Measurements from ENCODE around the gene RTBDN. TPM values are rescaled to one million over a fixed set of nuclear protein-coding genes. Genes with fewer than 3 reads are reported as not detected.

Gene RTBDN
- total RNA-seq, 1 experiment from 2014 or later: 25.1 TPM

GRCh38 chr19:12881172-12881808 lies 46.9 kb upstream of the RTBDN start, which contains the start of gene DNASE2:
DNASE2 (minus strand) TSS chr19:12881449; CDS start chr19:12881375, 74 bp downstream.
- Histone ChIP-seq H4K20me1 (ENCODE audit: insufficient read depth) (no peaks in the 10 kb centered on the region), H3K79me2 (ENCODE audit: insufficient read depth, low read length) (no peaks in the 10 kb centered on the region), H3K27me3 (ENCODE audit: insufficient read depth, low read length) (no peaks in the 10 kb centered on the region), H3K9ac (ENCODE audit: low read length) (peak within 1 kb of the TSS; percentile 74), H3K4me2 (ENCODE audit: low read length) (peak within 1 kb of the TSS; percentile 98), H3K9me2 (ENCODE audit: insufficient read depth) (no peaks in the 10 kb centered on the region), H2AFZ (ENCODE audit: low read depth, low read length, poor library complexity, severe bottlenecking) (peak within 1 kb of the TSS; percentile 41), H3K4me1 (ENCODE audit: control insufficient read depth in 1 of 2, insufficient read depth in 2 of 2, low read length in 2 of 2) (peaks cover 6 to 15% of the 10 kb centered on the region in 2 experiments; a peak in 3 of 4 replicates), H3K27ac (ENCODE audit: low read depth, low read length) (peak within 1 kb of the TSS; percentile 68), H3K9me3 (ENCODE audit: control insufficient read depth in 1 of 2, insufficient read depth in 1 of 2, low read depth in 1 of 2, low read length in 2 of 2) (peaks cover 0 to 14% of the 10 kb centered on the region in 2 experiments; a peak in 2 of 4 replicates), H3K4me3 (replicated peaks in 1 of 2; ENCODE audit: low read depth in 1 of 2, low read length in 2 of 2) (peak within 1 kb of the TSS; percentile 77 to 94), H3K36me3 (ENCODE audit: control insufficient read depth in 1 of 2, insufficient read depth in 2 of 2, low read length in 2 of 2) (0 out of 4 replicates have a peak, but pooled peaks cover 0 to 4% of the 10 kb centered on the region in 2 experiments)
- ChIA-PET POLR2A (interaction anchor here (0.9 to 1.8 kb wide), 3 partner anchors 9 to 85 kb away, joined by 3 to 14 read pairs (median 3); partner anchors contain the start of gene GCDH), CTCF (interaction anchor here (1.3 to 1.8 kb wide), 3 partner anchors 115 to 124 kb away, joined by 3 to 6 read pairs (median 4); no protein-coding TSS in a partner anchor), RAD21 (ENCODE audit: low non-redundant PET in 1 of 2, low total read pairs in 2 of 2, uncharacterized antibody in 2 of 2, unreplicated experiment in 2 of 2) (no interaction called here)
- no TSS peak for BruUV-seq (replicated peaks)
- DNase-seq (ENCODE audit: low read depth, low spot score) (peak; percentile 86), ATAC-seq (peak; percentile 97)
- intact Hi-C loops (cut with micrococcal nuclease): no loop called here
- TF ChIP-seq POLR2AphosphoS5 (IDR thresholded peaks at IDR 0.05; ENCODE audit: low read depth, low read length): peak; percentile 98
- peak; percentile 40; the same call in 1 of the 2 replicates for TF ChIP-seq ZFX (IDR thresholded peaks at IDR 0.05)
- no peak for TF ChIP-seq CTCF (IDR thresholded peaks at IDR 0.05 in 2 of 3, conservative IDR thresholded peaks at IDR 0.05 in 1 of 3; ENCODE audit: borderline replicate concordance in 1 of 3, insufficient read depth in 1 of 3, low read depth in 2 of 3, low read length in 2 of 3)
- TF ChIP-seq MAX (IDR thresholded peaks at IDR 0.05): peak; percentile 82
- peak; percentile 27 for TF ChIP-seq TCF7L2 (IDR thresholded peaks at IDR 0.05; ENCODE audit: borderline replicate concordance, extremely low read depth, insufficient read depth, insufficient read length)
- no peak for TF ChIP-seq EZH2 (IDR thresholded peaks at IDR 0.05)
- no peak for TF ChIP-seq RAD21 (IDR thresholded peaks at IDR 0.05; ENCODE audit: low read depth)
- no peak for TF ChIP-seq JUND (IDR thresholded peaks at IDR 0.05)
- TF ChIP-seq EZH2phosphoT487 (IDR thresholded peaks at IDR 0.05; ENCODE audit: borderline replicate concordance): no peak
- no peak for TF ChIP-seq SP1 (IDR thresholded peaks at IDR 0.05; ENCODE audit: low read depth)
- TF ChIP-seq ELF1 (IDR thresholded peaks at IDR 0.05; ENCODE audit: borderline replicate concordance, low read depth): no peak
- TF ChIP-seq ZBTB33 (IDR thresholded peaks at IDR 0.05; ENCODE audit: extremely low read depth, insufficient replicate concordance, low read length): peak; percentile 11
- no peak for TF ChIP-seq SRF (IDR thresholded peaks at IDR 0.05; ENCODE audit: low read depth)
- no peak for TF ChIP-seq CEBPB (IDR thresholded peaks at IDR 0.05; ENCODE audit: low read depth)
- no peak for TF ChIP-seq FOSL1 (IDR thresholded peaks at IDR 0.05; ENCODE audit: low read depth)
- TF ChIP-seq YY1 (IDR thresholded peaks at IDR 0.05; ENCODE audit: extremely low read depth, insufficient replicate concordance, low read depth, low read length): no peak
- no peak for TF ChIP-seq REST (IDR thresholded peaks at IDR 0.05; ENCODE audit: low read depth)
- peak; percentile 75; the same call in 1 of the 2 replicates for TF ChIP-seq SIN3A (IDR thresholded peaks at IDR 0.05; ENCODE audit: low read depth)
- no peak for TF ChIP-seq ZNF274 (IDR thresholded peaks at IDR 0.05; ENCODE audit: low read depth, low read length)
- TF ChIP-seq POLR2A (IDR thresholded peaks at IDR 0.05; ENCODE audit: borderline replicate concordance, extremely low read depth, insufficient read depth, insufficient read length): peak; percentile 74

Measured in HCT116 (cell line).